CD4-positive, alpha-beta T cell treated with Interleukin-21 for 1 hour (primary cell): Measurements from ENCODE around the gene TENM4.

Source experiments
- DNase-seq: peaks from one replicate; pipeline ENCODE4 v3.0.0-alpha.2; 2020

Gene TENM4

DNA sequence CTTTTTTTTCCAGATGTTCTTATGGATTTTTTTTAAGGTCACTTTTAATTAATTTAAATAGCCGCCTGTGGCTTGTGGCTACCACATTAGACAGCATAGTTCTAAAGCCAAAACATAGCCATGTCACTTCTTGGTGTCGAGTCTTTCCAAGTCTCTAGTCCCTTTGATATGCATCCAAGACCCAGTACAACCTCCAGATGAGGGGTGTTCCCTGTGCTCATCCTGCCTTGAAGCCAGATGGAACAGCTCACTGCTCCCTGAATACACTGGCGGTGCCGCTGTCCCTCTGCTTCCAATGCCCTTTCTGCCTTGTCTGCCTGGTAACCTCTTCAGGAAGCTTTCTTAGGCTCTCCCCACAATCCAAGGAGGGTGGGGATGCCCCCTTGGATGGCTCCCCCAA is 338.0 kb downstream of the TENM4 start:
- DNase-seq: no peak

DNA sequence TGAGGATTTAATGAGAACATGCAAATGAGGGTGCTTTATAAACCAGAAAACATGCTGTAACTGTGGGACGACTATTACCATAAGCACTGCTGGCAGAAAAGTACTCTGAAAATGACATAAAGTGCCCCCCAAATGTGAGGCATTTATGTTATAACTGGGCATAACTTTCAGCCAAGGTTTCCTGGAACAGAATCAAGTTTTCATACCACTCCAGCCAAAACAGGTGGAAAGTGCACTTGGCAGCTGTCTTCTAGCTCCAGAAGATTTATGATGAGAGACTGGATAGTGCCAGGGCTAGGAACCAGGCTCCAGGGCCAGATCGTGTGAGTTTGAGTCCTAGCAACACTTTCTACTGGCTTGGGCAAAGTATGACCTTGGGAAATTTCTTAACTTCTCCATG is 339.2 kb downstream of the TENM4 start:
- DNase-seq: no peak

DNA sequence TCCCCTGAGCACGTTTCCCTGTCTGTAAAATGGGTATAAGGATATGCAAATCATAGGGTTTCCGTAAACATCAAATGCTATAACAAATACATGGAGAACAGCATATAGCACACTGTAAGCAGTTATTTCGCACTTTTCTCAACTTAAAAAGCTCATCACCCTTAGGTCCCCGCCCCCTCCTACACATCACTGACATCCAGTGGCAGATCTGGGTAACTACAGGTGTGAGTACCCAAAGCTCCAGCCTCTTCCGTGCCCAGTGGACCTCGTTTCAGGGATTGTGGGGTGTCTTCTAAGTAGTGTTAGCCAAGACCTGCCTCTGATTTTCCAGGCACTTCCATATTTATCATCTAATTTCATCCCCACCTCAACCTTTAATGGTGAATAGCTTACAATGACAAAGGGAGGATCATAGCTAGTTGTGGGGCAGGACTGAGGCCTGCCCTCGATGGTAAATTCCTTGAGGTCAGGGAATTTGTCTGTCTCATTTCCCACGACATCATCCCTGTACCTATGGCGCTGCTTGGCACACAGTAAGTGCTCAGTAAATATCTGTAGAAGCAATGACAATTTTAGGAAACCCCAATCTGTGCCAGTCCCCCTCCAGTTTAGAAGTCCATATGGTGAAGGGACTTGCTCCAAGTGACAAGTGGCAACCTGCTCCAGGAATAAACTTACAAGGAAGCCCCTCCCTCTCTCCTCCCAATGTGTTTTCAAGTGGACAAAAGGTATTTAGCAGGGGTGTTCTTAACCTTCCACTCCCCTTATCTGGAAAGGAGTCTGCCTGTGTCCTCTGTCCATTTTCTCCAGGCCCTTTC is 340.5 kb downstream of the TENM4 start:
- DNase-seq: no peak

DNA sequence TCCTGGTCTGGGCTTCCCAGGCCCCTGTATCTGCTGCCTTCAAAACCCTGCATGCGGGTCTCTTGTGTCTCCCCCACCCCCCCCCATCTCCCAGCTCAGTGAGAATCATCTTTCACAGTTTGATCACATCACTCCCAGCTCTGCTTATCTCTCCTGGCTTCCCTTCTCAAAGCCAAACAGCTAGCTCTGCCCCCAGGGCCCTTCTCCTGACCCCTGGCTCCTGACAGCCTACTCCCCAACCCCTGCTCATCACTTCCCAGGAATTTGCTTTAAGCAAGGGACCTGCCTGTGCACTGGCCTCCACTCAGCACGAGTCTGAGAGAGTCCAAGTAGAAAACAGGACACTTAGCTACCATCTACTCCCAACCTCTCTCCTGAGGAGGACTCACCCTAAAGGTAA is 342.7 kb downstream of the TENM4 start:
- DNase-seq: no peak

DNA sequence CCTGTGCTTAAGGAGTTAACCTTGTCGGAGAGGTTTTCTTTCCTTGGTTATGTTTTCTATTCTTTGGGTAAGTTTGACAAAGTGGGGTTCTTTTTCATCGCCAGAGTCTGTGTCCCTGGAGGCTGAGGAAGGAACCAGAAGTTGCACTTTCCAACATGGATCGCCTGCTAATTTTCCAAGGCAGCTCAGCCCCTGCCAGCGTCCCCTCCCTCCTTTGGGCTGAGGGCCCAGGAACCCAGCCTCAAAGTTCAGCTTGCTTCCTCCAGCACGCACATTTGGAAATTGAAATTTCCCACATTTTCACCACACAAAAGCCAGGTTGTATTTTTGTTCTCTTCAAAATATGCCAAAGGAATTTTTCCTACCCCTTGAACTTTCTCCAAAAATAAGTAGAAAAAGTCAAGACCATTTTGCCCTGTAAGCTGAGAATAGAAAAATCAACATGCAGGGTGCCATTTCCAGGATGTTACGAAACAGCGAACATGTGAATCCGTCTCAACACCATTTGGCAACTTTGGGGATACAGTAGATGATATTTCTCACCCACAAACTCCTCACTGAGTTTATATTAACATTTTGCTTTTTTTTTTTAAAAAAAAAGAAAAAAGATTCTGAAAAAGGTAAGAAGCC is 343.5 kb downstream of the TENM4 start:
- DNase-seq: no peak

DNA sequence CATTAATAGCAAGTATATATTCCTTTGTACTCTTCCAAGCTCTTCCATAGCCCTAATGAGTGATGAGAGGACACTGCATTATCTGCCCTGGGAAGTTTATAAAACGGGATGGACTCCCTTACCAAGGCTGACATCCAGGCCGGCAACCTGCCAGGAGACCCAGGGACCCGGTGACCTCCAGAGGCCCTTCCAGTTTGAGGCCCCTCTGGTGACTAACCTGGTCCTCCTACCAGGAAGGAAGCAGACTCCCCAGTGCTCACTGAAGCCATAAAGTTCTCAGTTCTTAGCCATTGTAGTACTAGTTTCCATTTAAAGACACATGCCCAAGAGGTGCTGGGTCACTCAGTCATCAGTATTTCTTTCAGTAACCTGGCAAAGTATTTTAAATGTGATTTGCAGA is 345.4 kb downstream of the TENM4 start:
- no peak for DNase-seq

DNA sequence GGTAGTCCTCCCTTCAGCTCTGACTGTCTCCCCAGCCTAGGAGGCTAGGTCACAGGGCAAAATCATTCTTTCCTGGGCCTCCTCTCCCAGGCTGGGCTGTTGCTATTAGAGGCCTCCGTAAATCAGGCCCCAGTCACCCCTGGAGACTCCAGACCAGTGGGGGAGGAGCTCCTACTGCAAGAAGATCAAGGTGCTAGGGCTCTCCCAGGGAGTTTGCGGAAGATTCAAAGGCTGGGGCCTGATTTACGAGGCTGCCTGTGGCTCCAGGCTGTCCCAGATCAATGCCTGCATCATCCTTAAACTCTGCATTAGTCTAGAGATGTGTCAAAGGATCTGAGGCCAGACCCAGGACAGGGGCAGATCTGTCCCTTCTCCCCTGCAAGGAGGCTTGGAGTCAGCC is 346.2 kb downstream of the TENM4 start:
- no peak for DNase-seq

DNA sequence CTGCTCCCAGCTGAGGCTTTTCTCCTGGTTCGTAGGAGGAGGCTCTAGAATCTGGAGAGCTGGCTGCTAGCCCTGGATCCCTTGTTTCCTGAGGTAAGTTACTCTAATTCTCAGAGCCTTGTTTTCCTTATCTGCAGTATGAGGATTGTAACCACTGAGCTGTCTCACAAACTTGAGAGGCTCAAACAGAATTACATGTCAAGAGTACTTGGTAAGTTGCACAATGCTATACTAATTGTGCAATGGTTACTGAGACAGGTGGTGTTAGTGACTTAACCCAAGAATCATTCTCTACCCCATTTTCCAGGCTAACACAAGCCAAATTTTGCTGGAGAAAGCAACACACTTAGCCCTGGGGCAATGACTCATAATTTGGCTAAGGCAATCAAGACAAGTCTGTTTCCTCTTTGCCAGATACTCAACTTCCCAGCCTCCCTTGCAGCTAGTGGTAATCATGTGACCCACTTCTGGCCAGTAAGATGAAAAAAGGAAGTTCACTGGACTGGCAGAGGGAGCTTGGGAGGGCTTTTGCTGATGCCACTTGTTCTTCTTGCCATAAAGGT is 348.0 kb downstream of the TENM4 start:
- DNase-seq: no peak

DNA sequence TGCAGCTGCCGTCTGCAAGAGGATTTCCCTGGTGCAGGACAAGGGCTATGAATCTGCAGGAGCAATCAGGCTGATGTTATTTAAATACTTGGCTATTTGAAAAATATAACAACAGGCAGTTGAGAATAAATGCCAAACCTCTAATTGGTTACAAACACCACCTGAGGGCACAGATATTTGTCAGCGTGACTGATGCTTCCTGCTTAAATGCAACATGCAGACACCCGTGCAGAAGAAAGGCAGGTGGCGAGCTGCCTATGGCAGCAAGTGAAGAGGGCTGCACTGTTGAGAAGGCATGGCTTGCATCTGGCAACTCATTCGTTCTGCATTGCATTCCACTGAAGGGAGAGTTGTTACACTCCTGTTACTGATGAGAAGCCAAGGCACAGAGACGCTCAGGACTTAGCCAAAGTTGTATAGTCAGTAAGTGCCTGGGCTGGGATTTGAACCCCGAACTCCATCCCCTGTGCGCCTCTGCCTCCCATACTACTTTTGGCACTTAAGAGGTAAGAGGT is 350.6 kb downstream of the TENM4 start:
- DNase-seq: no peak

DNA sequence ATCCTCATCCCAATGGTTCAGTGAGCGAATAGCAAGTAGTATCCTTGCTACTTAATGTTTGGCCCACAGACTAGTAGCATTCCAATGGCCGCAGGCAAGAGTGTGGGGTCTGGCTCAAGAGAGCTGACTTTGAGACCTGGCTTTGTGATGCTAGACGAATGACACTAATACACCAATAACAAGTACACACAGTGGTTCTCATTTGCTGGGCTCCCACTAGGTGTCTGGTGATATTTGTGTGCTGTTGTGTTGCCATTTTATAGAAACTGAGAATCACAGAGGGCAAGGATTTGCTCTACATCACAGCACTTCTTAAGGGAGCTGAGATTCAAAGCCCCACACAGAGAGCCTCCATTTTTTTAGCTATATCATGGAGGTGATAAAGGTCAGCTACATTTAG is 351.2 kb downstream of the TENM4 start:
- no peak for DNase-seq

DNA sequence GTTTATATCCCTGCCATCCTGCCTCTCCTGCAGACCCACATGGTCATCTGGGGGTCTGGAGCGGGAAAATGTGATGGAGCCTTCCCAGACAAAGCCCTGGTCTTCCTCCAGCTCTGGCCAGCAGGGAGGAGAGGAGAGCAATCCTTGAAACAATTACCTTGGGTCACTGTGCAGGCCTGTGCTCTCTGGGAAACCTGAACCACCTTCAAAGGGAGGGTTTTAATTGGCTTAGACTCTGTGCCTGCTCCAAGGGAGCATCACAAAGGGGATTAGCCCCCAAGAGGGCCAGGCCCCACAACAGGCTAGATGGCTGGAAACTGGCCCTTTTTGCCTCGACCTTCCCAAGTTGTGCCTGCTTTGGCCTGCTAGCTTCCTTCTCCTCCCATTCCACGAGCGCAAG is 351.9 kb downstream of the TENM4 start:
- DNase-seq: no peak

DNA sequence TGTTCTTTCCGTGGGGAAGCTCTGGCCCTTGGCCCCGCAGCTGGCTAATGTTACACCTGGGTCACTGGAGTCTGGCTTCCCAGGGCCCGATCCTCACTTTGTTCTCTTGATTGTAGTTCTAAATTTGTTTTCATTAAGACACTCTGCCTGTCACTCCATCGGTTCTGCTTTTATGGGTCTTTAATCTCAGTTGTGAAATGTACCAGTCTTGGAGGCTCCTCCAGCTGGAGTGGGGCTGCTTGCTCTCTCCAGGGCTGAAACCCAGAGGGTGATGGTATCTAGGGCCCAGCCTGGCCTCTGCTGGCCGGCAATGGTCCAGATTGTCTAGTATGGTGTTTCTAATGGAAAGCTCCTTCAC is 352.9 kb downstream of the TENM4 start:
- DNase-seq: no peak

DNA sequence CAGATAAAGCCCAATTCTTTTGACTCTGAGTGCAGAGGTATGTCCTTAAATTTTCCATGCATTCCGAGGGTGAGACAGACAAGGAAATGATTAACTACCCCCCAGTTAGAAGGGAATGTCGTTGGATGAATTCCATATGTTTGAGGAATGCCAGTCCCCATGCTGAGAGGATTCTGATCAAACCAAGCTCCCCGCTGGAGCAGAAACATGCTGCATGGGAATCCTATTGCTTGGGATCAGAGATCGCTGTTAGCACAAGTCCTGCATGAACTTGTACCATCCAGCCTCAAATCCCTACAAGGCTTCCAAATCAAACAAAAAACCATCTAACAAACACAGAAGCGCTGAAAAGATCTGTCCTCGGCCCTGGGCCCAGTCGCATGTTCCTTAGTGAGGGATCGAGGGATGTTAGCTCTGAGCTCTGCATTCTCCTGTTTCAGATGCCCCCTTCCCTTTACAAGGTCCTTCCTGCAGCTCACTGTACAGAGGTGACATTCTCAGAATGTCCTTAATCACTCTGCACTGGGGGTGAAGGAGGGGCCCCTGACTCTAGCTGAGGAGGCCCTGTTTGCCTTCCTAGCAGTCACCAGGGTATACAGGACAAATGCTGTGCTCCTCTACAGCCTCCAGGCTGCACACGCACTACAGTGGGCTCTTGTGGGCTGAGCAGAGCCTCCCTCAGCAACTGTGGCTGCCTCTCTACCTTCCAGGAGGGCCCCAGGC is 353.4 kb downstream of the TENM4 start:
- DNase-seq: no peak

DNA sequence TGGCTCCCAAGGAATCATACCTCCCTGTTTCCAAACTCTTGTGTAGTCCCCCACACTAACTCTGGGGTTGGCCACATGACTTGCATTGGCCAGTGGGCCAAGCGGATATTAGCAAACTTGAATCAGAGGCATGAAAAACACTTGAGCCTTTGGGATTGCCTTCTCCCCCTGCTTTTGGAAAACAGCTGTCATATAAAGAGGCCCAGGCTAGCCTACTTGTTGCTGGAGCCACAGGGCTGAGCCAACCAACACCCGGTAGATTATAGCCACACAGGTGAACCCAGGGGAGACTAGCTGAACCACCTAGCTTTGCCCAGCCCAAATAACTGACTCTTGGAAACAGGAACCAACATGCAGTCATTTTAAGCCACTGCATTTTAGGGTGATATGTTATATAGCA is 354.8 kb downstream of the TENM4 start:
- no peak for DNase-seq

DNA sequence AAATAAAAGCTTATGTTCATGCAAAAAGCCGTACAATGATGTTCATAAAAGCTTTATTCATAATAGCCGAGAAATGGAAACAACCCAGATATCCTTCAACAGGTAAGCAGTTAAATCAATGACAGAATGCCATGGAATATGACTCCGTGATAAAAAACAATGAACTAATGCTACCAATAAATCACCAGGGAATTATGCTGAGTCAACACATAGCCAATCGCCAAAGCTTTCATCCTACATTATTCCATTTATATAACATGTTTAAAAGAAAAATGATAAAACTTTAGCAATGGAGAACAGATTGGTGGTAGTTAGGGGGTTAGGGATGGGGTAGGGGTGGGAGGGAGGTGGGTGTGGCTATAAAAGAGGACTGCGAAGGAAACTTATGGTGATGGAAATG is 356.4 kb downstream of the TENM4 start:
- DNase-seq: no peak

DNA sequence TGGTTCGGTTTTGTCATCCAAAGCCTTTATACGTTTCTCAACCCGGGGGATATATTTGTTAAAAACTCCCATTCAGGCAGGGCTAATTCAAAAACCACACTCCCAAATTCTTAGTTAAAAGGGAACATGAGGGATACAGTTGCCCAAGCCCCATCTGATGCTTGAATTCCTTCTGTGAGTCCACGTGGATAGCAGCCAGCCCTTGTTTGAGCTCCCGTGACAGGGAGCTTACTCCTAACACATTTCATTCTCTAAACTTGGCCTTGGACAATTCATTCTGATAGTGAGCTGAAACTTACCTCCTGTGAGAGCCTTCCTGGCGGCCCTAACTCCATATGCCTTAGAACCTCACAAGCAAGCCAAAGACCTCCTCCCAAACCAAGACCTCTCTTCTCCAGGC is 357.5 kb downstream of the TENM4 start:
- DNase-seq: no peak

DNA sequence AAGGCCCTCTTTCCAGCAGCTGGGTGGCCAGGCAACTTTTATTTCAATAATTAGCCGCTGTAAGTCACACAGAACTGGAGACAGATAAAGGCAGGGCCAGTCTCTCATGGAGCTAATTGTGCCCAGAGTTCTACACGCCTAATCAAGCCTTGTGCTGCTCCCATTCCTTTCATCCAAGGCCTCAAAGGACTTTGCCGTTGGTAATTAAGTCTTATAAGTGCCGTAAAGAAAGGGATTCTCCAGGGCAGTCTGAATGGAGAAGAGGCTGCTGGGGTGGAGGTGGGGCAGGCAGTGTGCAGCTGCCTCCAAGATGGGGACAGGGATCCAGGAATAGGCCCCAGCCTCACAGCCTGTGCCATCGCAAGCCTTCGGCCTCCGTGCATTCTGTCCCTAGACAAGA is 357.9 kb downstream of the TENM4 start:
- DNase-seq: no peak

DNA sequence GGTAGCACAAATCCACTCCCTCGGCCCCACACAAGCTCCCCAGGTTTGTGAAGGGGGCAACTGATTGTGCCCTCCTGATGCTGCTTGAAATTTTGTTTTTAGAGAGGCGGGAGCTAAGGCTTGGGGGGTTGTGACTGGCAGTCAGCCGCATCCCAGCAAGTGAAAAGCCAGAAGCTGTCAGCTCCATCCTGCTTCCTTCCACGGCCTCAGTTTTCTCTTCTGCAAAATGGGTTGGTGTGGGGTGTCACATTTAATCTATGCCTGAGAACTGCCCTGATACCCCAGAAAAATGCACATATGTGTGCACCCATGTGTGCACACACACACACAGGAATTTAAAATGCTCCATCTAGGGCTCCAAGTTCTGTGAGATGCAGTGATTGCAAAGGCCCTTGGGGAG is 358.6 kb downstream of the TENM4 start:
- DNase-seq: no peak

DNA sequence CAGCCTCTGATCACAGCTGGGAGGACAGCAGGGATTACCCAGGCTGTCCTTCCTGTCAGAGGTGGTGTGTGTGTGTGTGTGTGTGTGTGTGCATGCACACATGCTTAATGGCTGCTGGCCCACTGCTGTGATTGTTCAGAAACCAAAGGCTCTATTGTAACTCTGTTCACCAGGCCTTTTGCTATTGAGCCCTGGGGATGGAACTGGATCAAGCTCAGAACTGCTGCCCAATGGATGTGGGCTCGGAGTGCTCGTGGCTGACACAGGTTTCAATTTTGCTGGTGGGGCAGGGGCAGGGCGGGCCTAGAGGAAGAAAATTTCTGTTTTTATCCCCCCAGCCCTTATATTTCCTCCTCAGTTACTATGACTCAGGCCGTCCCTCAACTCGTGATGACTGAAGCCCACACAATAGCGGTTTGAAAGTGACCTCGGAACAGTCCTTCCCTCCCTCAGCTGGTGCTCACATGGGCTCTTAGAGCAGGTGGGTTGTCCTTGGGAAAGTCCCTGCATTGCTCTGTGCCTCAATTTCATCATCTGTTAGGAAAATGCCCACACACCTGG is 359.3 kb downstream of the TENM4 start:
- DNase-seq: no peak

DNA sequence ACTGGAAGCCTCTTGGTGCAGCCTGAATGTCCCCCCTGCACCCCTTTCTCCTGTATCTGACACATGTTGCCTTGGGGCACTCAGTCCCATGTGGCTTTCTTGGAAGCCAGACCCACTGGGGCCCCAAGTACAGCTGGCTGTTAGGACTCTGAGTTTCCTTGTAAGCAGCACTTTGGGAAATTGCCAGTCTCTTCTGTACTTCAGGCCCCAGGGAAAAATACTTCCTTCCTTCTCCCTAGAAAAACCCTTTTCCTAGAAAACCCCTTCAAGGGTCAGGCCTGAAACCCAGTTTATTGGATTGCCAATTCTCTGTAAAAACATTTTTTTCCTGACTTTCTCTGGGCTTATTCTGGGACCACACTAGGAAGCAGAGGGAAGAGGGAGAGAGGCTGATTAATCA is 360.3 kb downstream of the TENM4 start:
- DNase-seq: no peak

DNA sequence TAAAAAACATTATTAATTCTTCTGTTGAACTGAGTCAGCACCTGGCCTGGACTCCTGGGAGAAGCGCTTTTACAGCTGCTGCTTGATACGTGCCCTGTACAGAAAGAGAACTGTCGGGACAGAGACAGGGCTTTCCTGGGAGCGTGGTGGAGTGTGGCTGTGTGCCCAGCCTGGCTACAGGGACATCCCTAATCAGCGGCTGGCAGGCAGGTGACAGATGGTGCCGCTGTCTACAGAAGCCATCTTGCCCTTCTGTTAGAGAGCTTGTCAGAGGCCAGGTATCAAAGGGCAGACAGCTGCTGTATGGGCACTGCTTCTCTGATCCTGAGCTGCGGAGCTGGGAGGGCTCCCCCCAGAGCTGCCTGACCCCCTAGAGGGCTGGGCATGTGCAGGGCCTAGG is 361.8 kb downstream of the TENM4 start:
- DNase-seq: no peak

DNA sequence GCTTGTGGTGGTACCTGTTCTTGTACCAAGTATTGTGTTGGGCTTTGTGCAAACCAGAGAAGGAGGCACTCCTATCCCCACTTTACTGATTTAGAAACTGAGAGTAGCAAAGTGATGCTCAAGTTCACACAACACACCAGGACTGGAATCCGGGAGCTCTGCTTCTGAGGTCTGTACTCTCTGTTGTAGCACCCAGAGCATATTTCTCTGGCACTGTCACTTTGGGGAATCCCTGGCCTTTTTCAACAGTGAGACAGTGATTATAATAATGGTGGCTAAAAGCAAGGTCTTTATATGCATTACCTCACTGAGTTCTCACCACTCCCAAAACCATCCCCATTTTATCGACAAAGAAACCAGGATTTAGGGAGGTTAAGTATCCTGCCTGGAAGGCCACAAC is 362.4 kb downstream of the TENM4 start:
- no peak for DNase-seq

DNA sequence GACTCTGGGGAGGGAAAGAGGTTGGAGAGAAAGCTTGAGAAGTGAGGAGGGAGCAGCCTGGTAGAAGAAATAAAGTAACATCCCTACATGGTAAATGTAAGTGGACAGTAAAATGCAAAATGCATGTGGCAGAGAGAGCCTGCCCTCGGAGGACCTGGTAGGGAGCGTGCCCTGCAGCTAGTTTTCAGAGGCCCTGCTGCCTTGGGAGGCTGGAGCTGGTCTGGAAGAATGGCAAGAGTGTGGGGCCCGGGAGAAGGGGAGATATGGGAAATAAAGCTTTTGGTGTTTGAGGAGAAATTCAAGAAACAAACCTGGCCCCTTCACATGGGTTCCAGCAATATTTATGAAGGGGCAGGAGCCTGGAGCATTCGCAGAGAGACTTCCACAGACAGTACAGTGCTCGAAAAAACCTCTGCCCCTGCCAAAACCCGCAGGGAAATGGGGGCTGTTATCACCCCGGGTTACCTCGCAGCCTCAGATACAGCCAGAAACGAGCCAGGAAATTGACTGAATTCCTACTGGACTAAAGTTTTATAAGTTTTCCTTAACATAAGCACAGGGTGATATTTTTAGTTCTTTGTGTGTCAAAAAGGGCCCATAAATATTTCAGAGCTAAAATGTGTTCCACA is 363.0 kb downstream of the TENM4 start:
- DNase-seq: no peak
